ENCODE data around the gene NUP160.

DNA sequence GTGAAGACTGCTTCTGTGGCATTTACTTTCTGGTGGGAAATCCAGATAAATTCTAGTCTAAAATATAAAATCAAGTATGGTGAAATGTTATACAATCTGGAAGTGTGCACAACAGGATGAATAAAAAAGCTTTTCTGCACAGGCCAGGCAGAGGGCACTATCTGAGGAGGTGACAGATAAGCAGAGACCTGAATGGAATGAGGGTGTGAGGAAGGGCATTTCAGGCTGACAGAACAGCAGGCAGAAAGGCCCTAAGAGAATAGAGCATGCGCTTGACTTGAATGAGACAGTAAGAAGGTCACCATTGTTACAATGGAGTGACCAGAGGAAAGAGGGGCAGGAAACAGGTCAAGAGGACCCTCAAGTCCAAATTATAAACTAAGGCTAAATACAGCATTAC is 47.4 kb downstream of the NUP160 start:
- TF ChIP-seq, protein P1, sequence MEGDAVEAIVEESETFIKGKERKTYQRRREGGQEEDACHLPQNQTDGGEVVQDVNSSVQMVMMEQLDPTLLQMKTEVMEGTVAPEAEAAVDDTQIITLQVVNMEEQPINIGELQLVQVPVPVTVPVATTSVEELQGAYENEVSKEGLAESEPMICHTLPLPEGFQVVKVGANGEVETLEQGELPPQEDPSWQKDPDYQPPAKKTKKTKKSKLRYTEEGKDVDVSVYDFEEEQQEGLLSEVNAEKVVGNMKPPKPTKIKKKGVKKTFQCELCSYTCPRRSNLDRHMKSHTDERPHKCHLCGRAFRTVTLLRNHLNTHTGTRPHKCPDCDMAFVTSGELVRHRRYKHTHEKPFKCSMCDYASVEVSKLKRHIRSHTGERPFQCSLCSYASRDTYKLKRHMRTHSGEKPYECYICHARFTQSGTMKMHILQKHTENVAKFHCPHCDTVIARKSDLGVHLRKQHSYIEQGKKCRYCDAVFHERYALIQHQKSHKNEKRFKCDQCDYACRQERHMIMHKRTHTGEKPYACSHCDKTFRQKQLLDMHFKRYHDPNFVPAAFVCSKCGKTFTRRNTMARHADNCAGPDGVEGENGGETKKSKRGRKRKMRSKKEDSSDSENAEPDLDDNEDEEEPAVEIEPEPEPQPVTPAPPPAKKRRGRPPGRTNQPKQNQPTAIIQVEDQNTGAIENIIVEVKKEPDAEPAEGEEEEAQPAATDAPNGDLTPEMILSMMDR (IDR thresholded peaks at IDR 0.05; ENCODE audit: poor library complexity, severe bottlenecking) = no peak
- TF ChIP-seq EP300 (conservative IDR thresholded peaks at IDR 0.05; ENCODE audit: poor library complexity, severe bottlenecking) = no peak
- no peak for TF ChIP-seq TAF1 (IDR thresholded peaks at IDR 0.05; ENCODE audit: low read depth)
- no peak for TF ChIP-seq EZH2 (IDR thresholded peaks at IDR 0.05; ENCODE audit: borderline replicate concordance, insufficient read depth, low read length, poor library complexity, severe bottlenecking)
- no peak for TF ChIP-seq RAD21 (conservative IDR thresholded peaks at IDR 0.05)
- TF ChIP-seq SMC3 (conservative IDR thresholded peaks at IDR 0.05; ENCODE audit: poor library complexity) = no peak
- TF ChIP-seq, protein P2, sequence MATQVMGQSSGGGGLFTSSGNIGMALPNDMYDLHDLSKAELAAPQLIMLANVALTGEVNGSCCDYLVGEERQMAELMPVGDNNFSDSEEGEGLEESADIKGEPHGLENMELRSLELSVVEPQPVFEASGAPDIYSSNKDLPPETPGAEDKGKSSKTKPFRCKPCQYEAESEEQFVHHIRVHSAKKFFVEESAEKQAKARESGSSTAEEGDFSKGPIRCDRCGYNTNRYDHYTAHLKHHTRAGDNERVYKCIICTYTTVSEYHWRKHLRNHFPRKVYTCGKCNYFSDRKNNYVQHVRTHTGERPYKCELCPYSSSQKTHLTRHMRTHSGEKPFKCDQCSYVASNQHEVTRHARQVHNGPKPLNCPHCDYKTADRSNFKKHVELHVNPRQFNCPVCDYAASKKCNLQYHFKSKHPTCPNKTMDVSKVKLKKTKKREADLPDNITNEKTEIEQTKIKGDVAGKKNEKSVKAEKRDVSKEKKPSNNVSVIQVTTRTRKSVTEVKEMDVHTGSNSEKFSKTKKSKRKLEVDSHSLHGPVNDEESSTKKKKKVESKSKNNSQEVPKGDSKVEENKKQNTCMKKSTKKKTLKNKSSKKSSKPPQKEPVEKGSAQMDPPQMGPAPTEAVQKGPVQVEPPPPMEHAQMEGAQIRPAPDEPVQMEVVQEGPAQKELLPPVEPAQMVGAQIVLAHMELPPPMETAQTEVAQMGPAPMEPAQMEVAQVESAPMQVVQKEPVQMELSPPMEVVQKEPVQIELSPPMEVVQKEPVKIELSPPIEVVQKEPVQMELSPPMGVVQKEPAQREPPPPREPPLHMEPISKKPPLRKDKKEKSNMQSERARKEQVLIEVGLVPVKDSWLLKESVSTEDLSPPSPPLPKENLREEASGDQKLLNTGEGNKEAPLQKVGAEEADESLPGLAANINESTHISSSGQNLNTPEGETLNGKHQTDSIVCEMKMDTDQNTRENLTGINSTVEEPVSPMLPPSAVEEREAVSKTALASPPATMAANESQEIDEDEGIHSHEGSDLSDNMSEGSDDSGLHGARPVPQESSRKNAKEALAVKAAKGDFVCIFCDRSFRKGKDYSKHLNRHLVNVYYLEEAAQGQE (IDR thresholded peaks at IDR 0.05; ENCODE audit: borderline replicate concordance) = no peak
- no peak for TF ChIP-seq POLR2AphosphoS5 (IDR thresholded peaks at IDR 0.05)
